HepG2 (cell line): ENCODE measurements around the gene SNRNP27. TPM values are rescaled to one million over a fixed set of nuclear protein-coding genes. Genes with fewer than 3 reads are reported as not detected.
A peak's percentile ranks its signal among the peaks of the same experiment; 100 is the strongest.

ENCODE experiments used
- DMTF1 ChIP-seq: sonication (generic); formaldehyde crosslinking; IDR thresholded peaks from 2 replicates; pipeline ENCODE4 v1.4.0; 2020; ENCODE audit warnings: mild to moderate bottlenecking, missing genetic modification reagents
- FOXK1 ChIP-seq: sonication (generic); formaldehyde crosslinking; IDR thresholded peaks from 2 replicates; pipeline ENCODE4 v1.4.0; 2020; ENCODE audit warnings: low read depth, missing genetic modification reagents, borderline replicate concordance
- GATA4 ChIP-seq: sonication (generic); IDR thresholded peaks from 2 replicates; pipeline ENCODE4 v1.6.1; 2016; ENCODE audit warnings: antibody characterized with exemption, low read depth, borderline replicate concordance
- HNF4A ChIP-seq: sonication (generic); formaldehyde crosslinking; IDR thresholded peaks from 2 replicates; pipeline ENCODE4 v1.4.0; 2020; ENCODE audit warnings: missing genetic modification reagents
- HNF4G ChIP-seq, 2 experiments: sonication (generic) in 1 of 2; formaldehyde crosslinking in 1 of 2; IDR thresholded peaks; 2 replicates each; pipeline versions ENCODE4 v1.4.0 to v1.6.1; 2011 to 2020; ENCODE audit warnings: borderline replicate concordance in 2 of 2, low read depth in 2 of 2, mild to moderate bottlenecking in 2 of 2, low read length in 1 of 2, missing genetic modification reagents in 1 of 2, moderate library complexity in 1 of 2
- KMT2A ChIP-seq: sonication (generic); formaldehyde crosslinking; IDR thresholded peaks from 2 replicates; pipeline ENCODE4 v1.4.0; 2020; ENCODE audit warnings: missing genetic modification reagents
- MED1 ChIP-seq: sonication (generic); formaldehyde crosslinking; IDR thresholded peaks from 2 replicates; pipeline ENCODE4 v1.4.0; 2020; ENCODE audit warnings: missing genetic modification reagents
- NR2F2 ChIP-seq: IDR thresholded peaks from 2 replicates; pipeline ENCODE4 v1.6.1; 2012; ENCODE audit warnings: low read depth, inconsistent platforms, borderline replicate concordance
- PAWR ChIP-seq: sonication (generic); formaldehyde crosslinking; IDR thresholded peaks from 2 replicates; pipeline ENCODE4 v1.4.0; 2020; ENCODE audit warnings: missing genetic modification reagents, mild to moderate bottlenecking, borderline replicate concordance
- POLR2AphosphoS5 ChIP-seq: IDR thresholded peaks from 2 replicates; pipeline ENCODE4 v1.6.1; 2012; ENCODE audit warnings: low read depth, low read length
- PPARG ChIP-seq: conservative IDR thresholded peaks from 2 replicates; pipeline ENCODE4 v1.6.1; 2016; ENCODE audit warnings: missing biosample characterization, missing genetic modification reagents
- SNAPC5 ChIP-seq: sonication (generic); formaldehyde crosslinking; IDR thresholded peaks from 2 replicates; pipeline ENCODE4 v1.8.1; 2023; ENCODE audit warnings: mild to moderate bottlenecking, missing genetic modification reagents, borderline replicate concordance
- STAG1 ChIP-seq: sonication (generic); formaldehyde crosslinking; IDR thresholded peaks from 2 replicates; pipeline ENCODE4 v1.4.0; 2020; ENCODE audit warnings: missing genetic modification reagents
- SUZ12 ChIP-seq: fragments of 150-350 bp; IDR thresholded peaks from 2 replicates; pipeline ENCODE4 v1.6.1; 2014; ENCODE audit warnings: low read depth, low read length
- TEAD3 ChIP-seq: optimal IDR thresholded peaks from 2 replicates; pipeline ENCODE3; 2016; ENCODE audit warnings: borderline replicate concordance
- TMF1 ChIP-seq: sonication (generic); formaldehyde crosslinking; IDR thresholded peaks from 2 replicates; pipeline ENCODE4 v1.8.1; 2022; ENCODE audit warnings: low read depth, missing genetic modification reagents
- ZBTB10 ChIP-seq: sonication (generic); formaldehyde crosslinking; IDR thresholded peaks from 2 replicates; pipeline ENCODE4 v1.4.0; 2020; ENCODE audit warnings: missing genetic modification reagents, borderline replicate concordance
- ZC3H4 ChIP-seq: sonication (generic); formaldehyde crosslinking; IDR thresholded peaks from 2 replicates; pipeline ENCODE4 v1.4.0; 2020; ENCODE audit warnings: missing genetic modification reagents, borderline replicate concordance
- ZMYM4 ChIP-seq: sonication (generic); formaldehyde crosslinking; IDR thresholded peaks from 2 replicates; pipeline ENCODE4 v1.8.1; 2023; ENCODE audit warnings: mild to moderate bottlenecking, missing genetic modification reagents
- ZNF329 ChIP-seq: sonication (generic); formaldehyde crosslinking; IDR thresholded peaks from 2 replicates; pipeline ENCODE4 v1.9.0; 2021; ENCODE audit warnings: low read depth, mild to moderate bottlenecking, missing genetic modification reagents
- ZNF446 ChIP-seq: sonication (generic); formaldehyde crosslinking; IDR thresholded peaks from 2 replicates; pipeline ENCODE4 v1.5.0; 2020; ENCODE audit warnings: mild to moderate bottlenecking, missing genetic modification reagents
- ZNF557 ChIP-seq: sonication (generic); formaldehyde crosslinking; IDR thresholded peaks from 2 replicates; pipeline ENCODE4 v1.4.0; 2020; ENCODE audit warnings: missing genetic modification reagents
- ZNF569 ChIP-seq: sonication (generic); formaldehyde crosslinking; IDR thresholded peaks from 2 replicates; pipeline ENCODE4 v1.5.0; 2020; ENCODE audit warnings: mild to moderate bottlenecking, missing genetic modification reagents, moderate library complexity, borderline replicate concordance
- polyA plus RNA-seq, 8 experiments: library from polyadenylated mRNA; depleted of rRNA in 3 of 8; stranded (reverse) in 7 of 8; unstranded in 1 of 8; fragments of >200 nt; fragmentation: Illumina TruSeq in 4 of 8; extraction: Trizol in 4 of 8; gene quantifications; 2 replicates each; pipeline versions ENCODE4 v1.2.1 to v1.2.3, GENCODE V29; 2011 to 2016; ENCODE audit warnings: low read depth in 4 of 8, missing spikeins in 1 of 8, mixed read lengths in 1 of 8; ENCODE audit not compliant: insufficient read depth in 1 of 8
- total RNA-seq, 5 experiments: library from RNA; depleted of rRNA; stranded (reverse); fragments of >200 nt; fragmentation: Illumina TruSeq; extraction: Trizol; gene quantifications; 2 replicates each; pipeline ENCODE4 v1.2.3, GENCODE V29; 2016; ENCODE audit warnings: low read depth in 1 of 5
- TF ChIP-seq, protein P1 (sequence below): sonication (generic); formaldehyde crosslinking; IDR thresholded peaks from 2 replicates; pipeline ENCODE4 v1.8.0; 2022; ENCODE audit warnings: mild to moderate bottlenecking, missing genetic modification reagents, borderline replicate concordance

SNRNP27 gene
- total and polyA plus RNA-seq, 2 of the 13 experiments (the other 11 are each of a cell fraction or from before 2014, with no cell fraction given) = 49.8 to 54.6 TPM

- TF ChIP-seq DMTF1 (CRISPR knock-in tag) = no peak
- TF ChIP-seq SUZ12 = no peak
- no peak for TF ChIP-seq ZMYM4 (CRISPR knock-in tag)
- TF ChIP-seq KMT2A (CRISPR knock-in tag) = no peak
- no peak for TF ChIP-seq ZNF329 (CRISPR knock-in tag)
- TF ChIP-seq PAWR (CRISPR knock-in tag) = no peak
- no peak for TF ChIP-seq MED1
- TF ChIP-seq ZC3H4 (CRISPR knock-in tag) = no peak
- TF ChIP-seq STAG1 (CRISPR knock-in tag) = no peak
- peak; percentile 85 for TF ChIP-seq HNF4A
- no peak for TF ChIP-seq NR2F2
- no peak for TF ChIP-seq ZNF557
- peak; percentile 81; the same call in 1 of the 2 replicates for TF ChIP-seq HNF4G (IDR thresholded peaks at IDR 0.05; ENCODE audit: borderline replicate concordance, low read depth, low read length)
- TF ChIP-seq HNF4G (CRISPR knock-in tag; IDR thresholded peaks at IDR 0.05; ENCODE audit: borderline replicate concordance, low read depth) = no peak
- TF ChIP-seq ZBTB10 (CRISPR knock-in tag) = no peak
- TF ChIP-seq FOXK1 (CRISPR knock-in tag) = peak; percentile 63; the same call in 1 of the 2 replicates
- no peak for TF ChIP-seq GATA4
- TF ChIP-seq, protein P1, sequence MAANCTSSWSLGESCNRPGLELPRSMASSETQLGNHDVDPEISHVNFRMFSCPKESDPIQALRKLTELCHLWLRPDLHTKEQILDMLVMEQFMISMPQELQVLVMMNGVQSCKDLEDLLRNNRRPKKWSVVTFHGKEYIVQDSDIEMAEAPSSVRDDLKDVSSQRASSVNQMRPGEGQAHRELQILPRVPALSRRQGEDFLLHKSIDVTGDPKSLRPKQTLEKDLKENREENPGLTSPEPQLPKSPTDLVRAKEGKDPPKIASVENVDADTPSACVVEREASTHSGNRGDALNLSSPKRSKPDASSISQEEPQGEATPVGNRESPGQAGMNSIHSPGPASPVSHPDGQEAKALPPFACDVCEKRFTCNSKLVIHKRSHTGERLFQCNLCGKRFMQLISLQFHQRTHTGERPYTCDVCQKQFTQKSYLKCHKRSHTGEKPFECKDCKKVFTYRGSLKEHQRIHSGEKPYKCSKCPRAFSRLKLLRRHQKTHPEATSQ (CRISPR knock-in tag) = no peak
- TF ChIP-seq TEAD3 = peak; percentile 75
- no peak for TF ChIP-seq ZNF569
- TF ChIP-seq SNAPC5 (CRISPR knock-in tag) = no peak
- no peak for TF ChIP-seq POLR2AphosphoS5
- TF ChIP-seq TMF1 = no peak
- TF ChIP-seq ZNF446 (CRISPR knock-in tag) = no peak
- TF ChIP-seq PPARG = 0 out of 2 replicates have a peak, but pooled peaks have one; percentile 17
Measured at GRCh38 chr2:69926849-69927515, 33.2 kb downstream of the SNRNP27 start (continued).
